ENCODE measurements around the gene RGL1.
"Not testable (repeated sequence)": the region's sequence is repeated elsewhere in the genome, so short reads cannot be mapped to it uniquely, and the experiment has no call there.

The RGL1 gene

DNA sequence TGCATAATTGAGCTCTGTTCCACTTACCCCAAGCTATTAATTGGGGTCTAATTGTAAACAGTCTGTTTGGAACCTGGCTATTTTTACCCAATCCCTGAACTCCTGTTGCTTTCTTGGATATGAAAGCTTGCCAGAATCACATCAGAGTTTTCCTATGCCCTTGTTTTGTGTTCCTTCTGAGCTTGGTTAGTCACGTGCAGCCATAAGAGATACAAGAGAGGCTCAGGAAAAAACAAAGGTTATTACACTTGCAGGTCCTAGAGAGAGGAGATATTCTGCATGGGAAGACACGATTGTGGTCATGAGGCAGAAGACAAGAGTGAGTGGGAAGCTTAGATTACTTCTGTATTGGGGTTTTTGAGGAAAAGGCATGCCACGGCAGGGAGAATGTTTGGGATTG is 46.0 kb upstream of the RGL1 start:
- Histone ChIP-seq H3K4me2 (ENCODE audit: low read depth, low read length, poor library complexity, severe bottlenecking) (no peak overlapping the region), H3K27me3 (ENCODE audit: insufficient read depth, low read length, poor library complexity, severe bottlenecking) (no peaks in the 10 kb centered on the region), H3K9me3 (ENCODE audit: insufficient read depth, low read depth, low read length) (no peaks in the 10 kb centered on the region; the same call in 1 of the 2 replicates), H3K9ac (ENCODE audit: low read depth, low read length, poor library complexity, severe bottlenecking) (no peak overlapping the region), H3K4me3 (ENCODE audit: low read length, poor library complexity, severe bottlenecking) (no peak overlapping the region), H3K79me2 (ENCODE audit: insufficient read depth, low read length) (no peaks in the 10 kb centered on the region), H2AFZ (ENCODE audit: low read length) (no peak overlapping the region), H3K36me3 (ENCODE audit: insufficient read depth, low read length) (no peaks in the 10 kb centered on the region), H3K9me2 (replicated peaks; ENCODE audit: low read depth, low read length) (no peaks in the 10 kb centered on the region), H3K4me1 (ENCODE audit: insufficient read depth, low read length, poor library complexity, severe bottlenecking) (no peaks in the 10 kb centered on the region), H3F3A (ENCODE audit: low read depth) (no peaks in the 10 kb centered on the region), H4K20me1 (ENCODE audit: insufficient read depth, low read length, poor library complexity, severe bottlenecking) (no peaks in the 10 kb centered on the region)
- TF ChIP-seq, protein P1, sequence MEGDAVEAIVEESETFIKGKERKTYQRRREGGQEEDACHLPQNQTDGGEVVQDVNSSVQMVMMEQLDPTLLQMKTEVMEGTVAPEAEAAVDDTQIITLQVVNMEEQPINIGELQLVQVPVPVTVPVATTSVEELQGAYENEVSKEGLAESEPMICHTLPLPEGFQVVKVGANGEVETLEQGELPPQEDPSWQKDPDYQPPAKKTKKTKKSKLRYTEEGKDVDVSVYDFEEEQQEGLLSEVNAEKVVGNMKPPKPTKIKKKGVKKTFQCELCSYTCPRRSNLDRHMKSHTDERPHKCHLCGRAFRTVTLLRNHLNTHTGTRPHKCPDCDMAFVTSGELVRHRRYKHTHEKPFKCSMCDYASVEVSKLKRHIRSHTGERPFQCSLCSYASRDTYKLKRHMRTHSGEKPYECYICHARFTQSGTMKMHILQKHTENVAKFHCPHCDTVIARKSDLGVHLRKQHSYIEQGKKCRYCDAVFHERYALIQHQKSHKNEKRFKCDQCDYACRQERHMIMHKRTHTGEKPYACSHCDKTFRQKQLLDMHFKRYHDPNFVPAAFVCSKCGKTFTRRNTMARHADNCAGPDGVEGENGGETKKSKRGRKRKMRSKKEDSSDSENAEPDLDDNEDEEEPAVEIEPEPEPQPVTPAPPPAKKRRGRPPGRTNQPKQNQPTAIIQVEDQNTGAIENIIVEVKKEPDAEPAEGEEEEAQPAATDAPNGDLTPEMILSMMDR (conservative IDR thresholded peaks at IDR 0.05; ENCODE audit: low read length): no peak
- no peak for TF ChIP-seq EZH2phosphoT487 (IDR thresholded peaks at IDR 0.05; ENCODE audit: borderline replicate concordance)

DNA sequence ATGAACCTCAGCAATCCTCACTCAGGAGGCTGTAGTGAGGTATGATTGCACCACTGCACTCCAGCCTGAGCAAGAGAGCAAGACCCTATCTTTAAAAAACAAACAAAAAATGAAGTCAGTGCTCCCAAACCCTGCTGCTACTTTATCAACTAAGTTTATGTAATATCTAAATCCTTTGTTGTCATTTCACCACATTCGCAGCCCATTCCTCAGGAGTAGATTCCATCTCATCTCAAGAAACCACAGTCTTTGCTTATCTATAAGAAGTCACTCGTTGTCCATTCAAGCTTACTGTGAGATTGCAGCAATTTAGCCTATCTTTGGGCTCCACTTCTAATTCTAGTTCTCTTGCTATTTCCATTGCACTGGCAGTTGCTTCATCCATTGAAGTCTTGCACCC is 44.3 kb upstream of the RGL1 start:
- H3K9ac ChIP-seq (ENCODE audit: low read depth, low read length, poor library complexity, severe bottlenecking): no peak overlapping the region
- no peaks in the 10 kb centered on the region for H3K9me2 ChIP-seq (replicated peaks; ENCODE audit: low read depth, low read length)
- TF ChIP-seq, protein P1 (conservative IDR thresholded peaks at IDR 0.05; ENCODE audit: low read length): no peak
- no peak for TF ChIP-seq EZH2phosphoT487 (IDR thresholded peaks at IDR 0.05; ENCODE audit: borderline replicate concordance)
- no peak overlapping the region for H3K4me3 ChIP-seq (ENCODE audit: low read length, poor library complexity, severe bottlenecking)
- no peak overlapping the region for H2AFZ ChIP-seq (ENCODE audit: low read length)
- no peaks in the 10 kb centered on the region for H3K79me2 ChIP-seq (ENCODE audit: insufficient read depth, low read length)
- no peaks in the 10 kb centered on the region for H3F3A ChIP-seq (ENCODE audit: low read depth)
- no peaks in the 10 kb centered on the region for H3K4me1 ChIP-seq (ENCODE audit: insufficient read depth, low read length, poor library complexity, severe bottlenecking)
- no peaks in the 10 kb centered on the region for H3K27me3 ChIP-seq (ENCODE audit: insufficient read depth, low read length, poor library complexity, severe bottlenecking)
- peaks cover 11% of the 10 kb centered on the region; the same call in 1 of the 2 replicates for H3K9me3 ChIP-seq (ENCODE audit: insufficient read depth, low read depth, low read length)
- no peaks in the 10 kb centered on the region for H3K36me3 ChIP-seq (ENCODE audit: insufficient read depth, low read length)
- H4K20me1 ChIP-seq (ENCODE audit: insufficient read depth, low read length, poor library complexity, severe bottlenecking): no peaks in the 10 kb centered on the region
- H3K4me2 ChIP-seq (ENCODE audit: low read depth, low read length, poor library complexity, severe bottlenecking): no peak overlapping the region

DNA sequence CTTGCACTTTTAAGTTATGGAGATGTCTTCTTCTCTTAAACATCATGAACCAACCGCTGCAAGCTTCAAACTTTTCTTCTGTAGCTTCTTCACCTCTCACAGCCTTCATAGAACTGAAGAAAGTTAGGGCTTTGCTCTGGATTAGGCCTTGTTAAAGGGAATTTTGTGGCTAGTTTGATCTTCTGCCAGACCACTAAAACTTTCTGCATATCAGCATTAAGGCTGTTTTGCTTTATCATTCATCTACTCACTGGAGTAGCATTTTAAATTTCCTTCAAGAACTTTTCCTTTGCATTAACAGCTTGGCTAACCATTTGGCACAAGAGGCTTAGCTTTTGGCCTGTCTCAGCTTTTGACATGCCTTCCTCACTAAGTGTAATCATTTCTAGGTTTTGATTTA is 43.0 kb upstream of the RGL1 start:
- no peaks in the 10 kb centered on the region for H3K79me2 ChIP-seq (ENCODE audit: insufficient read depth, low read length)
- H3F3A ChIP-seq (ENCODE audit: low read depth): no peaks in the 10 kb centered on the region
- H4K20me1 ChIP-seq (ENCODE audit: insufficient read depth, low read length, poor library complexity, severe bottlenecking): no peaks in the 10 kb centered on the region
- H3K9me2 ChIP-seq (replicated peaks; ENCODE audit: low read depth, low read length): no peaks in the 10 kb centered on the region
- H3K9me3 ChIP-seq (ENCODE audit: insufficient read depth, low read depth, low read length): peaks cover 11% of the 10 kb centered on the region; the same call in 1 of the 2 replicates
- H3K4me3 ChIP-seq (ENCODE audit: low read length, poor library complexity, severe bottlenecking): no peak overlapping the region
- no peaks in the 10 kb centered on the region for H3K36me3 ChIP-seq (ENCODE audit: insufficient read depth, low read length)
- no peaks in the 10 kb centered on the region for H3K27me3 ChIP-seq (ENCODE audit: insufficient read depth, low read length, poor library complexity, severe bottlenecking)
- H3K4me2 ChIP-seq (ENCODE audit: low read depth, low read length, poor library complexity, severe bottlenecking): no peak overlapping the region
- no peaks in the 10 kb centered on the region for H3K4me1 ChIP-seq (ENCODE audit: insufficient read depth, low read length, poor library complexity, severe bottlenecking)
- no peak for TF ChIP-seq EZH2phosphoT487 (IDR thresholded peaks at IDR 0.05; ENCODE audit: borderline replicate concordance)
- TF ChIP-seq, protein P1 (conservative IDR thresholded peaks at IDR 0.05; ENCODE audit: low read length): no peak
- no peak overlapping the region for H3K9ac ChIP-seq (ENCODE audit: low read depth, low read length, poor library complexity, severe bottlenecking)
- H2AFZ ChIP-seq (ENCODE audit: low read length): no peak overlapping the region

GRCh38 chr1:183762856-183763255 is 42.1 kb upstream of the RGL1 start:
- not testable (repeated sequence) for H3K27me3 ChIP-seq (ENCODE audit: insufficient read depth, low read length, poor library complexity, severe bottlenecking); H3K9ac ChIP-seq (ENCODE audit: low read depth, low read length, poor library complexity, severe bottlenecking); H4K20me1 ChIP-seq (ENCODE audit: insufficient read depth, low read length, poor library complexity, severe bottlenecking); H3K36me3 ChIP-seq (ENCODE audit: insufficient read depth, low read length); H3K4me3 ChIP-seq (ENCODE audit: low read length, poor library complexity, severe bottlenecking); H3K9me2 ChIP-seq (replicated peaks; ENCODE audit: low read depth, low read length); H3K4me1 ChIP-seq (ENCODE audit: insufficient read depth, low read length, poor library complexity, severe bottlenecking); H3F3A ChIP-seq (ENCODE audit: low read depth); H3K79me2 ChIP-seq (ENCODE audit: insufficient read depth, low read length); H2AFZ ChIP-seq (ENCODE audit: low read length); H3K4me2 ChIP-seq (ENCODE audit: low read depth, low read length, poor library complexity, severe bottlenecking)
- peaks cover 11% of the 10 kb centered on the region; the same call in 1 of the 2 replicates for H3K9me3 ChIP-seq (ENCODE audit: insufficient read depth, low read depth, low read length)
